ENCODE results near the gene UGT2B17.
"Not testable (repeated sequence)": the region's sequence is repeated elsewhere in the genome, so short reads cannot be mapped to it uniquely, and the experiment has no call there.

UGT2B17 gene

DNA sequence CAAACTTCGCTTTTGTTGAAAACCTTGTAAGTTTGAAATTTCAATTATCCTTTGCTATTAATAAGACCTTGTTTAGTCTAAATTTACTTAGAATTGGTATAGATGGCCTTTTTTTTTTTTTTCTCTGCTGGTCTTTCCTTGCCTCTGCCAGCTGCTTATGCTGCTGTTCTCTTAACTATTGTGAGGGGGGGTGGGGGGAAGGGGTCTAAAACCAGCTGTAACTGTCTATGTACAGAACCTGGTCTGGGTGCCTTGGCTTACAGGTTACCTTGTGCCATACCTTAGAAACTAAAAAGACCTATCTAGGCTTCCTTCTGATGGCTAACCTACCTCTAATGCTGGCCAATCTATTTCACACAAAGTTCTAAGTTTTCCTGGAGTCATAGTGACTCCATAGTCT is 1.0 kb downstream of the UGT2B17 start:
- TF ChIP-seq, protein P1, sequence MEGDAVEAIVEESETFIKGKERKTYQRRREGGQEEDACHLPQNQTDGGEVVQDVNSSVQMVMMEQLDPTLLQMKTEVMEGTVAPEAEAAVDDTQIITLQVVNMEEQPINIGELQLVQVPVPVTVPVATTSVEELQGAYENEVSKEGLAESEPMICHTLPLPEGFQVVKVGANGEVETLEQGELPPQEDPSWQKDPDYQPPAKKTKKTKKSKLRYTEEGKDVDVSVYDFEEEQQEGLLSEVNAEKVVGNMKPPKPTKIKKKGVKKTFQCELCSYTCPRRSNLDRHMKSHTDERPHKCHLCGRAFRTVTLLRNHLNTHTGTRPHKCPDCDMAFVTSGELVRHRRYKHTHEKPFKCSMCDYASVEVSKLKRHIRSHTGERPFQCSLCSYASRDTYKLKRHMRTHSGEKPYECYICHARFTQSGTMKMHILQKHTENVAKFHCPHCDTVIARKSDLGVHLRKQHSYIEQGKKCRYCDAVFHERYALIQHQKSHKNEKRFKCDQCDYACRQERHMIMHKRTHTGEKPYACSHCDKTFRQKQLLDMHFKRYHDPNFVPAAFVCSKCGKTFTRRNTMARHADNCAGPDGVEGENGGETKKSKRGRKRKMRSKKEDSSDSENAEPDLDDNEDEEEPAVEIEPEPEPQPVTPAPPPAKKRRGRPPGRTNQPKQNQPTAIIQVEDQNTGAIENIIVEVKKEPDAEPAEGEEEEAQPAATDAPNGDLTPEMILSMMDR (IDR thresholded peaks at IDR 0.05; ENCODE audit: low read depth, low read length) = no peak
- TF ChIP-seq EZH2phosphoT487 (IDR thresholded peaks at IDR 0.05; ENCODE audit: low read depth) = no peak
- Histone ChIP-seq H3K4me2 (ENCODE audit: low read length) (no peak overlapping the region), H3K4me3 (ENCODE audit: low read length) (no peak overlapping the region), H3K36me3 (replicated peaks; ENCODE audit: low read depth, low read length) (no peaks in the 10 kb centered on the region), H3K27me3 (ENCODE audit: low read depth, low read length) (no peaks in the 10 kb centered on the region), H3K9ac (ENCODE audit: low read length) (no peak overlapping the region), H2AFZ (ENCODE audit: low read depth, low read length) (no peak overlapping the region), H4K20me1 (ENCODE audit: insufficient read depth, low read length) (no peaks in the 10 kb centered on the region), H3K27ac (ENCODE audit: low read length) (no peak overlapping the region), H3K4me1 (ENCODE audit: low read length) (no peaks in the 10 kb centered on the region), H3K9me3 (ENCODE audit: insufficient read depth, low read length) (no peaks in the 10 kb centered on the region), H3K79me2 (ENCODE audit: low read length) (no peaks in the 10 kb centered on the region)

DNA sequence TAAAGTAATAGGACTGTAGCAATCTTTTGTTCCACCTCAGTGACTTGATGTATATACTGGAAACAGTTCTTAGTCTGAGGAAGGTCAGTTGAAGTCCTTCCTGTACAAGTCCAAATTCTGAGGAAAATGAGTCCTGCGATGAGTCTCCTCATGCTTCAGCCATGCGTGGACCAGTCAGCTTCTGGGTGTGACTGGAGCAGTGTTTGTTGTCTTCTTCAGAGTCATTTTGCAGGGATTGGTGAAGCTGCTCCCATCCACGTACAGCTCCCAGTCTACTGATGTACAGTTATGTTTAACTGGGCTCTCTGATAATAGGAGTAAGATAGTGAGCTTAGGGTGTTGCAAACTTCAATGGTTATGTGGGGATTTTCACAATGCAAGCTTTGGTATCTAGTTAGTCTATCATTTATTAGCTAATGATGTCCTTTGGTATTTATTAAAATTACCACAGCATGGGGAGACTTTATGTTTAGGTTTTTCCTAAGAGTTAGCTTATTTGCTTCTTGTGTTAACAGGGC is 3.4 kb downstream of the UGT2B17 start:
- no peaks in the 10 kb centered on the region for H3K9me3 ChIP-seq (ENCODE audit: insufficient read depth, low read length)
- H3K4me1 ChIP-seq (ENCODE audit: low read length) = no peaks in the 10 kb centered on the region
- no peaks in the 10 kb centered on the region for H3K79me2 ChIP-seq (ENCODE audit: low read length)
- TF ChIP-seq, protein P1 (IDR thresholded peaks at IDR 0.05; ENCODE audit: low read depth, low read length) = no peak
- TF ChIP-seq EZH2phosphoT487 (IDR thresholded peaks at IDR 0.05; ENCODE audit: low read depth) = no peak
- no peaks in the 10 kb centered on the region for H3K36me3 ChIP-seq (replicated peaks; ENCODE audit: low read depth, low read length)
- no peak overlapping the region for H3K9ac ChIP-seq (ENCODE audit: low read length)
- H3K27ac ChIP-seq (ENCODE audit: low read length) = no peak overlapping the region
- no peak overlapping the region for H3K4me2 ChIP-seq (ENCODE audit: low read length)
- H3K4me3 ChIP-seq (ENCODE audit: low read length) = no peak overlapping the region
- no peak overlapping the region for H2AFZ ChIP-seq (ENCODE audit: low read depth, low read length)
- no peaks in the 10 kb centered on the region for H3K27me3 ChIP-seq (ENCODE audit: low read depth, low read length)
- no peaks in the 10 kb centered on the region for H4K20me1 ChIP-seq (ENCODE audit: insufficient read depth, low read length)

DNA sequence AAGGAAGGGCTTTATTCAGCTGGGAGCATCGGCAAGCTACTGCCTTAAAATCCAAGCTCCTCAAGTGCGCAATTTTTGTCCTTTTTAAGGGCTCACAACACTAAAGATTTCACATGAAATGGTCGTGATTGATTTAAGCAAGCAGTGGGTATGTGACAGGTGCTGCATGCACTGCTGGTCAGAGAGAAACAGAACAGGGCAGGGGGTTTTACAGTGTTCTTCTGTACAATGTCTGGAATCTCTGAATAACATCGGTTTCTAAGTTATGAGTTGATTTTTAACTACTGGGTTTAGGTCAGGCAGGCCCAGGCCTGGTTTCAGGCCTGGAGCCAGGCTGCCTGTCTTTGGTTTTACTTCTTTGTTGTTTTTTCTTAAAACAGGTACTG is 6.0 kb downstream of the UGT2B17 start:
- no peaks in the 10 kb centered on the region for H3K36me3 ChIP-seq (replicated peaks; ENCODE audit: low read depth, low read length)
- no peaks in the 10 kb centered on the region for H3K4me1 ChIP-seq (ENCODE audit: low read length)
- no peaks in the 10 kb centered on the region for H4K20me1 ChIP-seq (ENCODE audit: insufficient read depth, low read length)
- no peaks in the 10 kb centered on the region for H3K79me2 ChIP-seq (ENCODE audit: low read length)
- no peak for TF ChIP-seq EZH2phosphoT487 (IDR thresholded peaks at IDR 0.05; ENCODE audit: low read depth)
- TF ChIP-seq, protein P1 (IDR thresholded peaks at IDR 0.05; ENCODE audit: low read depth, low read length) = no peak
- no peak overlapping the region for H3K4me3 ChIP-seq (ENCODE audit: low read length)
- no peak overlapping the region for H3K9ac ChIP-seq (ENCODE audit: low read length)
- H2AFZ ChIP-seq (ENCODE audit: low read depth, low read length) = no peak overlapping the region
- H3K9me3 ChIP-seq (ENCODE audit: insufficient read depth, low read length) = no peaks in the 10 kb centered on the region
- no peak overlapping the region for H3K27ac ChIP-seq (ENCODE audit: low read length)
- no peaks in the 10 kb centered on the region for H3K27me3 ChIP-seq (ENCODE audit: low read depth, low read length)
- no peak overlapping the region for H3K4me2 ChIP-seq (ENCODE audit: low read length)

DNA sequence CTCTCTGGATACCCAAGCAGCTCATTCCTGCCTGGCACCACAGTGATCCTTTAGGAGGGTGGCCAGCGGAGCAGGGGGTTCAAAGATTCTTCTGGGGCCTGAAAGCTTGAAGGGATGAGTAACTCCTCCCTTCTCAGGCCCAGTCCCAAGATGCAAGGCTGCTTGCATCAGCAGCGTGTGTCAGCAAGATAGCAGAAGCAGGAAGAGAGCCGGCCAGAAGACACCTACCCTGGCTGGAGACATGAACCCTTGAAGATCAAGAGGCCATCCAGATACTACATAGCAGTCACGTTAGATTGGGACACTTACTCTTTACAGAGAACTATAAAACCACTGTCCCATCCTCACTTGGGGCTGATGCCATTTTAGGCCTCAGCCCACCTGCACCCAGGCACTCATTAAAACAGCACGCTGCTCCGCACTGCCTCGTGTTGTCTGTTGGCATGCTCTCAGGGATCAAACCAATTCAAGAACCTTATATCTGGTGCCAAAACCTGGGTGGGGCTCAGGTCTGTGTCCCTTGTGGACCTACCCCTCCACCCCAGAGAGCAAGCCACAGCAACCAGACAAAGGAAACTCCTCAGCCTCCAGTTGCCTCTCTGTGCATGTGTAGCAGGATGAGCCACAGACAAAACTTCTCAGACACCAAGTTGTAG is 6.5 kb downstream of the UGT2B17 start:
- no peaks in the 10 kb centered on the region for H3K9me3 ChIP-seq (ENCODE audit: insufficient read depth, low read length)
- H3K4me1 ChIP-seq (ENCODE audit: low read length) = no peaks in the 10 kb centered on the region
- TF ChIP-seq, protein P1 (IDR thresholded peaks at IDR 0.05; ENCODE audit: low read depth, low read length) = no peak
- no peak for TF ChIP-seq EZH2phosphoT487 (IDR thresholded peaks at IDR 0.05; ENCODE audit: low read depth)
- H2AFZ ChIP-seq (ENCODE audit: low read depth, low read length) = no peak overlapping the region
- H3K79me2 ChIP-seq (ENCODE audit: low read length) = no peaks in the 10 kb centered on the region
- H3K4me3 ChIP-seq (ENCODE audit: low read length) = no peak overlapping the region
- H3K9ac ChIP-seq (ENCODE audit: low read length) = no peak overlapping the region
- H3K4me2 ChIP-seq (ENCODE audit: low read length) = no peak overlapping the region
- no peaks in the 10 kb centered on the region for H4K20me1 ChIP-seq (ENCODE audit: insufficient read depth, low read length)
- H3K36me3 ChIP-seq (replicated peaks; ENCODE audit: low read depth, low read length) = no peaks in the 10 kb centered on the region
- no peak overlapping the region for H3K27ac ChIP-seq (ENCODE audit: low read length)
- no peaks in the 10 kb centered on the region for H3K27me3 ChIP-seq (ENCODE audit: low read depth, low read length)

DNA sequence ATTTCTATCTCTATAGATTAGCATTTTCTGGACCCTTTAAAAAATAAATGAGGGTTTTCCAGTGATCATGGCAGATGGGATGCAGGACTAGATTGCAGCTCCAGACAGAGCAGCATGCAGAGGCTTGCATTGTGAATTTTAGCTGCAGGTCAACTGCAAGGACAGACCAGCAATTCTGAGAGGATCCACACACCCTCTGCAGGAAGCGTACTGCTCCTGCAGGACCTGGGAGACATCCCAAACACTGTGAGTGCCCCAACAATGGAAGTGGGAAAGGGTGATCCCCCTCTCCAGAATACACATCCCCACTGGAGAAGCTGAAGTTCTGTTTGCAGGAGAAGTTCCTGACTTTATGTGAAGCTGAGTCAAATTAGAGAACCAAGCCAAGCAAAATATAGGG is 7.1 kb downstream of the UGT2B17 start:
- not testable (repeated sequence) for H3K27ac ChIP-seq (ENCODE audit: low read length); H4K20me1 ChIP-seq (ENCODE audit: insufficient read depth, low read length); H3K9ac ChIP-seq (ENCODE audit: low read length); H3K9me3 ChIP-seq (ENCODE audit: insufficient read depth, low read length); H3K4me3 ChIP-seq (ENCODE audit: low read length); H3K4me2 ChIP-seq (ENCODE audit: low read length); H3K79me2 ChIP-seq (ENCODE audit: low read length); H2AFZ ChIP-seq (ENCODE audit: low read depth, low read length); H3K36me3 ChIP-seq (replicated peaks; ENCODE audit: low read depth, low read length); H3K27me3 ChIP-seq (ENCODE audit: low read depth, low read length); H3K4me1 ChIP-seq (ENCODE audit: low read length)

DNA sequence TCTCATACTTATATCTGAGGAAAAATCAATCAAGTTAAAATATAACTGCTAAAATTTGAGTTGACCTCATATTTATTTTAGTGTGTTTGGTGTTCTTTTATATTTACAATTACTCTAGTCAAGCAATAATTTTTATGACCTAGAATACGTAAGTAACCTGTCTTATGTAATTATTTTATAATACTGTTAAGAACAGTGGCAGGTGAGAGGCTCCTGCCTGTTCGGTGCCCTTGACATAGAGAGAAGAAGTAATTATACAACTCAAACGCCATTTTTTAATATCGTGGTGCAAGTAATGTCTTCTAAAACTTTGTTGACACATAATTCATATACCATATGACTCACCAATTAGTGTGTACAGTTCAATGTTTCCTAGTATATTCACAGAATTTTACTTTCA is 7.6 kb downstream of the UGT2B17 start:
- H3K79me2 ChIP-seq (ENCODE audit: low read length); H2AFZ ChIP-seq (ENCODE audit: low read depth, low read length); H3K4me1 ChIP-seq (ENCODE audit: low read length); H3K36me3 ChIP-seq (replicated peaks; ENCODE audit: low read depth, low read length); H3K4me2 ChIP-seq (ENCODE audit: low read length); H4K20me1 ChIP-seq (ENCODE audit: insufficient read depth, low read length); H3K9ac ChIP-seq (ENCODE audit: low read length); H3K4me3 ChIP-seq (ENCODE audit: low read length); H3K9me3 ChIP-seq (ENCODE audit: insufficient read depth, low read length); H3K27me3 ChIP-seq (ENCODE audit: low read depth, low read length); H3K27ac ChIP-seq (ENCODE audit: low read length): not testable (repeated sequence)

Data from OCI-LY3 (cell line).